Ureter (tissue), 1 donor: ENCODE data around the gene CCDC38. TPM values are rescaled to one million over a fixed set of nuclear protein-coding genes. Genes with fewer than 3 reads are reported as not detected.

Source experiments
- DNase-seq: peaks from one replicate; pipeline ENCODE4 v3.0.0-alpha.2; 2020; ENCODE audit warnings: low spot score
- total RNA-seq: library from RNA; stranded (reverse); gene quantifications from one replicate; pipeline ENCODE4 v1.2.4, GENCODE V29; 2023
- donor health status: DM: yes; HTN: yes; CAD: no.

Gene CCDC38
- total RNA-seq, 1 donor from 2014 or later: not detected

- no peak for DNase-seq
These were observed 106.2 kb downstream of the CCDC38 start for GRCh38 chr12:95836185-95836609.

- no peak for DNase-seq
These were observed 107.8 kb downstream of the CCDC38 start for GRCh38 chr12:95834572-95834971.

- no peak for DNase-seq
These were observed 111.9 kb downstream of the CCDC38 start for GRCh38 chr12:95830335-95831089.

GRCh38 chr12:95829395-95829794 lies 113.0 kb downstream of the CCDC38 start:
- no peak for DNase-seq

GRCh38 chr12:95820096-95820703 lies 122.2 kb downstream of the CCDC38 start:
- no peak for DNase-seq

Other genes with a start within 250 kb of the CCDC38 start
- gene NTN4, start 151.8 kb downstream of the CCDC38 start, total RNA-seq: 97.7 TPM
- gene SNRPF, start 83.7 kb downstream of the CCDC38 start, total RNA-seq: 29.1 TPM
- 0.39 TPM for gene AMDHD1, start 717 bp upstream of the CCDC38 start, total RNA-seq
- gene HAL, start 53.7 kb upstream of the CCDC38 start, total RNA-seq: 1.8 TPM
- gene LTA4H, start 93.0 kb upstream of the CCDC38 start, total RNA-seq: 64.0 TPM